ENCODE data around the gene ANO7.

The ANO7 gene

DNA sequence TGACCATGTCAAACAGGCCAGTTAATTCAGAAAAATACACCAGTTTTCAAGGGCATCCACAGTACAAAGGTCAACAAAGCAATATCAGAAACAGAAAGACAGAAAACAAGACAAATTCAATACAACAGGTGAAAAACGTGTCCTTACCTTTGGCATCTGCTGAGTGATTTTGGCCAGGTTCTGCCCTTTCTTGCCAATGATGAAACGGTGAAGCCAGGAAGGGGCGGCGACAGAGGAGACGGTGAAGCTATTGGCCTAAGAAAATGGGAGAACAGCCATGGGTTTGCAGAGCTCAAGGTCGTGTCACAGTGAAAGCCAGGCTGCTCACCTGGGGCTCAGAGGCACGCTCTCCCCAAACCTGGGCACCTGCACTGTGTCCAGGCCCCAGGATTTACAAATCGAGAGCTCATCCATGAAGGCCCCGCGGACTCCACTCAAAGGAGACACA lies 66.5 kb downstream of the ANO7 start:
- ATAC-seq, result no peak
- no peak for TF ChIP-seq CSDC2 (CRISPR knock-in tag; IDR thresholded peaks at IDR 0.05)
- no peak for TF ChIP-seq PPARA (CRISPR knock-in tag; IDR thresholded peaks at IDR 0.05; ENCODE audit: borderline replicate concordance)
- no peak for TF ChIP-seq OSR1 (CRISPR knock-in tag; IDR thresholded peaks at IDR 0.05)
- no peak for TF ChIP-seq CSRNP3 (CRISPR knock-in tag; IDR thresholded peaks at IDR 0.05)
- no peak for TF ChIP-seq ARNTL (CRISPR knock-in tag; IDR thresholded peaks at IDR 0.05; ENCODE audit: borderline replicate concordance, low read depth)
- TF ChIP-seq BACH2 (CRISPR knock-in tag; IDR thresholded peaks at IDR 0.05; ENCODE audit: borderline replicate concordance), result no peak
- TF ChIP-seq GLIS3 (CRISPR knock-in tag; IDR thresholded peaks at IDR 0.05), result no peak
- no peak for TF ChIP-seq TCF4 (CRISPR knock-in tag; IDR thresholded peaks at IDR 0.05; ENCODE audit: borderline replicate concordance)
- TF ChIP-seq ZNF565 (CRISPR knock-in tag; conservative IDR thresholded peaks at IDR 0.05; ENCODE audit: low read depth), result no peak
- no peak for TF ChIP-seq ZFP30 (CRISPR knock-in tag; IDR thresholded peaks at IDR 0.05)

DNA sequence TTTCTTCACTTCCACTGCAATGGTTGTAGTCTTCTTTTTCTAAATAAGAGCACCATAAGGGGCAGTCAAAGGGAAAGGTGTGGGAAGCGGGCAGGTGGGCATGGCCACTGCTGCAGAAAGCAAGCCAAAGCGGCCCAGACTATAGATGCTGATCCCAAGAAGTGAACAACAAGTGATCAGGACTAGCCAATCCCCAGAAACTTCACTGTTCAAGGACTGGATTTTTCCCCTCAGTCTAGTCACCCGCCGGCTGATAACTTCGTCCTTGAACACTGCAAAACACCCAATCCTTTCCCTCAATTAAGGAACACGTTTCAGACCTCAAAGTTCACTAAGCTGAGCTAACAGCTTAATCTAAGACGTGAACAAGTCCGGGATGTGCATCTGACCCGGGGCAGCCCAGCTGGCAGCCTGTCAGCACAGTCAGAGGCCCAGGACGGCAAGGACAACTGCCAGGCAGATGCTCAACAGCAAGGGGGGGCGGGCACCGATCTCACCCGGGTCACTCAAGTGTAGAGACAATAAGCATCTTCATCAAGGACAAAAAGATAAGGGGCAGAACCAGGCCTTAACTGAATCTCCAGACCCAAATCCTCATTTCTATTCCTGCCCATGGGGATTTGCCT lies 67.2 kb downstream of the ANO7 start:
- TF ChIP-seq CREB5 (CRISPR knock-in tag; IDR thresholded peaks at IDR 0.05; ENCODE audit: low read depth), result no peak
- no peak for TF ChIP-seq SNAI2 (CRISPR knock-in tag; IDR thresholded peaks at IDR 0.05)
- ATAC-seq, result no peak

- TF ChIP-seq ZNF8 (CRISPR knock-in tag; IDR thresholded peaks at IDR 0.05) (no peak), BACH2 (CRISPR knock-in tag; IDR thresholded peaks at IDR 0.05; ENCODE audit: borderline replicate concordance) (no peak), TCF4 (CRISPR knock-in tag; IDR thresholded peaks at IDR 0.05; ENCODE audit: borderline replicate concordance) (no peak), ZNF565 (CRISPR knock-in tag; conservative IDR thresholded peaks at IDR 0.05; ENCODE audit: low read depth) (no peak), GLIS3 (CRISPR knock-in tag; IDR thresholded peaks at IDR 0.05) (no peak), SNAI2 (CRISPR knock-in tag; IDR thresholded peaks at IDR 0.05) (no peak), TOX (CRISPR knock-in tag; IDR thresholded peaks at IDR 0.05; ENCODE audit: borderline replicate concordance) (no peak), ESRRG (CRISPR knock-in tag; IDR thresholded peaks at IDR 0.05) (no peak), CSDC2 (CRISPR knock-in tag; IDR thresholded peaks at IDR 0.05) (no peak), PPARA (CRISPR knock-in tag; IDR thresholded peaks at IDR 0.05; ENCODE audit: borderline replicate concordance) (no peak), ZFP3 (CRISPR knock-in tag; IDR thresholded peaks at IDR 0.05) (no peak), ISL1 (CRISPR knock-in tag; IDR thresholded peaks at IDR 0.05) (no peak), ZFP30 (CRISPR knock-in tag; IDR thresholded peaks at IDR 0.05) (no peak), CSRNP3 (CRISPR knock-in tag; IDR thresholded peaks at IDR 0.05) (no peak), ARNTL (CRISPR knock-in tag; IDR thresholded peaks at IDR 0.05; ENCODE audit: borderline replicate concordance, low read depth) (no peak), ZC3H10 (CRISPR knock-in tag; IDR thresholded peaks at IDR 0.05) (no peak), CREB5 (CRISPR knock-in tag; IDR thresholded peaks at IDR 0.05; ENCODE audit: low read depth) (no peak)
- TF ChIP-seq, protein P1, sequence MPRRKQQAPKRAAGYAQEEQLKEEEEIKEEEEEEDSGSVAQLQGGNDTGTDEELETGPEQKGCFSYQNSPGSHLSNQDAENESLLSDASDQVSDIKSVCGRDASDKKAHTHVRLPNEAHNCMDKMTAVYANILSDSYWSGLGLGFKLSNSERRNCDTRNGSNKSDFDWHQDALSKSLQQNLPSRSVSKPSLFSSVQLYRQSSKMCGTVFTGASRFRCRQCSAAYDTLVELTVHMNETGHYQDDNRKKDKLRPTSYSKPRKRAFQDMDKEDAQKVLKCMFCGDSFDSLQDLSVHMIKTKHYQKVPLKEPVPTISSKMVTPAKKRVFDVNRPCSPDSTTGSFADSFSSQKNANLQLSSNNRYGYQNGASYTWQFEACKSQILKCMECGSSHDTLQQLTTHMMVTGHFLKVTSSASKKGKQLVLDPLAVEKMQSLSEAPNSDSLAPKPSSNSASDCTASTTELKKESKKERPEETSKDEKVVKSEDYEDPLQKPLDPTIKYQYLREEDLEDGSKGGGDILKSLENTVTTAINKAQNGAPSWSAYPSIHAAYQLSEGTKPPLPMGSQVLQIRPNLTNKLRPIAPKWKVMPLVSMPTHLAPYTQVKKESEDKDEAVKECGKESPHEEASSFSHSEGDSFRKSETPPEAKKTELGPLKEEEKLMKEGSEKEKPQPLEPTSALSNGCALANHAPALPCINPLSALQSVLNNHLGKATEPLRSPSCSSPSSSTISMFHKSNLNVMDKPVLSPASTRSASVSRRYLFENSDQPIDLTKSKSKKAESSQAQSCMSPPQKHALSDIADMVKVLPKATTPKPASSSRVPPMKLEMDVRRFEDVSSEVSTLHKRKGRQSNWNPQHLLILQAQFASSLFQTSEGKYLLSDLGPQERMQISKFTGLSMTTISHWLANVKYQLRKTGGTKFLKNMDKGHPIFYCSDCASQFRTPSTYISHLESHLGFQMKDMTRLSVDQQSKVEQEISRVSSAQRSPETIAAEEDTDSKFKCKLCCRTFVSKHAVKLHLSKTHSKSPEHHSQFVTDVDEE (CRISPR knock-in tag; IDR thresholded peaks at IDR 0.05), result no peak
- TF ChIP-seq, protein P2, sequence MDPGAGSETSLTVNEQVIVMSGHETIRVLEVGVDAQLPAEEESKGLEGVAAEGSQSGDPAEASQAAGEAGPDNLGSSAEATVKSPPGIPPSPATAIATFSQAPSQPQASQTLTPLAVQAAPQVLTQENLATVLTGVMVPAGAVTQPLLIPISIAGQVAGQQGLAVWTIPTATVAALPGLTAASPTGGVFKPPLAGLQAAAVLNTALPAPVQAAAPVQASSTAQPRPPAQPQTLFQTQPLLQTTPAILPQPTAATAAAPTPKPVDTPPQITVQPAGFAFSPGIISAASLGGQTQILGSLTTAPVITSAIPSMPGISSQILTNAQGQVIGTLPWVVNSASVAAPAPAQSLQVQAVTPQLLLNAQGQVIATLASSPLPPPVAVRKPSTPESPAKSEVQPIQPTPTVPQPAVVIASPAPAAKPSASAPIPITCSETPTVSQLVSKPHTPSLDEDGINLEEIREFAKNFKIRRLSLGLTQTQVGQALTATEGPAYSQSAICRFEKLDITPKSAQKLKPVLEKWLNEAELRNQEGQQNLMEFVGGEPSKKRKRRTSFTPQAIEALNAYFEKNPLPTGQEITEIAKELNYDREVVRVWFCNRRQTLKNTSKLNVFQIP (CRISPR knock-in tag; IDR thresholded peaks at IDR 0.05; ENCODE audit: borderline replicate concordance, low read depth), result no peak
- TF ChIP-seq, protein P3, sequence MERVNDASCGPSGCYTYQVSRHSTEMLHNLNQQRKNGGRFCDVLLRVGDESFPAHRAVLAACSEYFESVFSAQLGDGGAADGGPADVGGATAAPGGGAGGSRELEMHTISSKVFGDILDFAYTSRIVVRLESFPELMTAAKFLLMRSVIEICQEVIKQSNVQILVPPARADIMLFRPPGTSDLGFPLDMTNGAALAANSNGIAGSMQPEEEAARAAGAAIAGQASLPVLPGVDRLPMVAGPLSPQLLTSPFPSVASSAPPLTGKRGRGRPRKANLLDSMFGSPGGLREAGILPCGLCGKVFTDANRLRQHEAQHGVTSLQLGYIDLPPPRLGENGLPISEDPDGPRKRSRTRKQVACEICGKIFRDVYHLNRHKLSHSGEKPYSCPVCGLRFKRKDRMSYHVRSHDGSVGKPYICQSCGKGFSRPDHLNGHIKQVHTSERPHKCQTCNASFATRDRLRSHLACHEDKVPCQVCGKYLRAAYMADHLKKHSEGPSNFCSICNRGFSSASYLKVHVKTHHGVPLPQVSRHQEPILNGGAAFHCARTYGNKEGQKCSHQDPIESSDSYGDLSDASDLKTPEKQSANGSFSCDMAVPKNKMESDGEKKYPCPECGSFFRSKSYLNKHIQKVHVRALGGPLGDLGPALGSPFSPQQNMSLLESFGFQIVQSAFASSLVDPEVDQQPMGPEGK (CRISPR knock-in tag; IDR thresholded peaks at IDR 0.05; ENCODE audit: borderline replicate concordance), result no peak
- ATAC-seq, result no peak
Measured at GRCh38 chr2:241256168-241256545, 67.7 kb downstream of the ANO7 start.

Data from SK-N-SH treated with all-trans-retinoic acid at 6 μM for 48 hours (cell line).